ENCODE data around the gene KCNK17. TPM values are rescaled to one million over a fixed set of nuclear protein-coding genes. Genes with fewer than 3 reads are reported as not detected.

Gene KCNK17
- total RNA-seq, 1 experiment from 2014 or later: not detected

- Mint-ChIP-seq H3K9me3 (ENCODE audit: unreplicated experiment) (no peaks in the 10 kb centered on the region), H3K36me3 (ENCODE audit: insufficient read depth, unreplicated experiment) (no peaks in the 10 kb centered on the region), H3K27me3 (ENCODE audit: insufficient read depth, unreplicated experiment) (peaks cover 15% of the 10 kb centered on the region), H3K27ac (ENCODE audit: unreplicated experiment) (no peak overlapping the region), H3K4me1 (ENCODE audit: low read depth, unreplicated experiment) (no peaks in the 10 kb centered on the region), H3K4me3 (ENCODE audit: unreplicated experiment) (no peak overlapping the region)
- ChIA-PET POLR2A (no interaction called here), CTCF (no interaction called here)
- no peak for TF ChIP-seq CTCF (IDR thresholded peaks at IDR 0.05; ENCODE audit: insufficient read depth in 1 of 2, low read depth in 1 of 2, low read length in 1 of 2, severe bottlenecking in 1 of 2, unreplicated experiment in 1 of 2)
- no peaks in the 10 kb centered on the region for H3K36me3 ChIP-seq (ENCODE audit: control insufficient read depth, insufficient read depth, low read length)
- no peaks in the 10 kb centered on the region for H3K4me1 ChIP-seq
- no TSS peak for BruUV-seq (replicated peaks)
- no peaks in the 10 kb centered on the region; the same call in 1 of the 2 replicates for H3K27me3 ChIP-seq (replicated peaks; ENCODE audit: control insufficient read depth, insufficient read depth, low read length)
- H3K4me3 ChIP-seq (ENCODE audit: low read depth, low read length): no peak overlapping the region
- intact Hi-C loops (cut with micrococcal nuclease; ENCODE audit: unreplicated experiment): no loop called here
- DNase-seq: no peak
- H3K9me3 ChIP-seq: no peaks in the 10 kb centered on the region
Observed at GRCh38 chr6:39338397-39338796, 24.2 kb upstream of the KCNK17 start.

GRCh38 chr6:39335780-39336545 is 21.7 kb upstream of the KCNK17 start:
- H3K27me3 Mint-ChIP-seq (ENCODE audit: insufficient read depth, unreplicated experiment): peaks cover 18% of the 10 kb centered on the region
- H3K4me1 Mint-ChIP-seq (ENCODE audit: low read depth, unreplicated experiment): no peaks in the 10 kb centered on the region
- no peak overlapping the region for H3K4me3 Mint-ChIP-seq (ENCODE audit: unreplicated experiment)
- H3K4me3 ChIP-seq (ENCODE audit: low read depth, low read length): no peak overlapping the region
- no peak overlapping the region for H3K27ac Mint-ChIP-seq (ENCODE audit: unreplicated experiment)
- CTCF ChIA-PET: no interaction called here
- DNase-seq: no peak
- H3K9me3 Mint-ChIP-seq (ENCODE audit: unreplicated experiment): no peaks in the 10 kb centered on the region
- H3K36me3 ChIP-seq (ENCODE audit: control insufficient read depth, insufficient read depth, low read length): no peaks in the 10 kb centered on the region
- H3K27me3 ChIP-seq (replicated peaks; ENCODE audit: control insufficient read depth, insufficient read depth, low read length): no peaks in the 10 kb centered on the region; the same call in 1 of the 2 replicates
- TF ChIP-seq CTCF (IDR thresholded peaks at IDR 0.05; ENCODE audit: insufficient read depth in 1 of 2, low read depth in 1 of 2, low read length in 1 of 2, severe bottlenecking in 1 of 2, unreplicated experiment in 1 of 2): no peak
- POLR2A ChIA-PET: no interaction called here
- intact Hi-C loops (cut with micrococcal nuclease; ENCODE audit: unreplicated experiment): no loop called here
- BruUV-seq (replicated peaks): no TSS peak
- no peaks in the 10 kb centered on the region for H3K36me3 Mint-ChIP-seq (ENCODE audit: insufficient read depth, unreplicated experiment)
- H3K4me1 ChIP-seq: no peaks in the 10 kb centered on the region
- no peaks in the 10 kb centered on the region for H3K9me3 ChIP-seq

GRCh38 chr6:39333644-39334438 is 19.6 kb upstream of the KCNK17 start:
- Histone ChIP-seq H3K27me3 (replicated peaks; ENCODE audit: control insufficient read depth, insufficient read depth, low read length) (no peaks in the 10 kb centered on the region; the same call in 1 of the 2 replicates), H3K4me1 (no peaks in the 10 kb centered on the region), H3K9me3 (no peaks in the 10 kb centered on the region), H3K36me3 (ENCODE audit: control insufficient read depth, insufficient read depth, low read length) (no peaks in the 10 kb centered on the region), H3K4me3 (ENCODE audit: low read depth, low read length) (no peak overlapping the region)
- no peaks in the 10 kb centered on the region for H3K36me3 Mint-ChIP-seq (ENCODE audit: insufficient read depth, unreplicated experiment)
- no TSS peak for BruUV-seq (replicated peaks)
- intact Hi-C loops (cut with micrococcal nuclease; ENCODE audit: unreplicated experiment): no loop called here
- DNase-seq: no peak
- H3K27ac Mint-ChIP-seq (ENCODE audit: unreplicated experiment): no peak overlapping the region
- TF ChIP-seq CTCF (IDR thresholded peaks at IDR 0.05; ENCODE audit: insufficient read depth in 1 of 2, low read depth in 1 of 2, low read length in 1 of 2, severe bottlenecking in 1 of 2, unreplicated experiment in 1 of 2): no peak
- no peaks in the 10 kb centered on the region for H3K9me3 Mint-ChIP-seq (ENCODE audit: unreplicated experiment)
- ChIA-PET POLR2A (no interaction called here), CTCF (no interaction called here)
- peaks cover 24% of the 10 kb centered on the region for H3K27me3 Mint-ChIP-seq (ENCODE audit: insufficient read depth, unreplicated experiment)
- H3K4me1 Mint-ChIP-seq (ENCODE audit: low read depth, unreplicated experiment): no peaks in the 10 kb centered on the region
- no peak overlapping the region for H3K4me3 Mint-ChIP-seq (ENCODE audit: unreplicated experiment)

Data from Caco-2 (cell line).